ENCODE data around the gene TNFRSF1A. TPM values are rescaled to one million over a fixed set of nuclear protein-coding genes. Genes with fewer than 3 reads are reported as not detected.

The TNFRSF1A gene
- total and polyA plus RNA-seq, 2 of the 13 experiments (the other 11 are each of a cell fraction or from before 2014, with no cell fraction given): 41.5 to 61.2 TPM

- TF ChIP-seq, protein P1, sequence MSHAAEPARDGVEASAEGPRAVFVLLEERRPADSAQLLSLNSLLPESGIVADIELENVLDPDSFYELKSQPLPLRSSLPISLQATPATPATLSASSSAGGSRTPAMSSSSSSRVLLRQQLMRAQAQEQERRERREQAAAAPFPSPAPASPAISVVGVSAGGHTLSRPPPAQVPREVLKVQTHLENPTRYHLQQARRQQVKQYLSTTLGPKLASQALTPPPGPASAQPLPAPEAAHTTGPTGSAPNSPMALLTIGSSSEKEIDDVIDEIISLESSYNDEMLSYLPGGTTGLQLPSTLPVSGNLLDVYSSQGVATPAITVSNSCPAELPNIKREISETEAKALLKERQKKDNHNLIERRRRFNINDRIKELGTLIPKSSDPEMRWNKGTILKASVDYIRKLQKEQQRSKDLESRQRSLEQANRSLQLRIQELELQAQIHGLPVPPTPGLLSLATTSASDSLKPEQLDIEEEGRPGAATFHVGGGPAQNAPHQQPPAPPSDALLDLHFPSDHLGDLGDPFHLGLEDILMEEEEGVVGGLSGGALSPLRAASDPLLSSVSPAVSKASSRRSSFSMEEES (CRISPR knock-in tag; IDR thresholded peaks at IDR 0.05): peak; percentile 98
- TF ChIP-seq ZNF274 (CRISPR knock-in tag; IDR thresholded peaks at IDR 0.05) (peak; percentile 83; the same call in 1 of the 2 replicates), ZNF431 (CRISPR knock-in tag; IDR thresholded peaks at IDR 0.05; ENCODE audit: borderline replicate concordance, low read depth) (peak; percentile 82; the same call in 1 of the 2 replicates), ZNF367 (CRISPR knock-in tag; IDR thresholded peaks at IDR 0.05; ENCODE audit: borderline replicate concordance) (no peak), ETV6 (CRISPR knock-in tag; conservative IDR thresholded peaks at IDR 0.05) (peak; percentile 93), MXD3 (CRISPR knock-in tag; IDR thresholded peaks at IDR 0.05) (peak; percentile 99), MAZ (IDR thresholded peaks at IDR 0.05; ENCODE audit: borderline replicate concordance, low read depth, low read length) (peak; percentile 64; the same call in 1 of the 2 replicates), MAZ (CRISPR knock-in tag; IDR thresholded peaks at IDR 0.05; ENCODE audit: low read depth) (peak; percentile 98), SETDB1 (CRISPR knock-in tag; IDR thresholded peaks at IDR 0.05; ENCODE audit: borderline replicate concordance) (peak; percentile 49; the same call in 1 of the 2 replicates), MAX (IDR thresholded peaks at IDR 0.05) (peak; percentile 97), PHF21A (CRISPR knock-in tag; IDR thresholded peaks at IDR 0.05) (peak; percentile 91), PREB (CRISPR knock-in tag; IDR thresholded peaks at IDR 0.05) (no peak), ZXDC (CRISPR knock-in tag; IDR thresholded peaks at IDR 0.05) (peak; percentile 34; the same call in 1 of the 2 replicates)
- TF ChIP-seq, protein P2, sequence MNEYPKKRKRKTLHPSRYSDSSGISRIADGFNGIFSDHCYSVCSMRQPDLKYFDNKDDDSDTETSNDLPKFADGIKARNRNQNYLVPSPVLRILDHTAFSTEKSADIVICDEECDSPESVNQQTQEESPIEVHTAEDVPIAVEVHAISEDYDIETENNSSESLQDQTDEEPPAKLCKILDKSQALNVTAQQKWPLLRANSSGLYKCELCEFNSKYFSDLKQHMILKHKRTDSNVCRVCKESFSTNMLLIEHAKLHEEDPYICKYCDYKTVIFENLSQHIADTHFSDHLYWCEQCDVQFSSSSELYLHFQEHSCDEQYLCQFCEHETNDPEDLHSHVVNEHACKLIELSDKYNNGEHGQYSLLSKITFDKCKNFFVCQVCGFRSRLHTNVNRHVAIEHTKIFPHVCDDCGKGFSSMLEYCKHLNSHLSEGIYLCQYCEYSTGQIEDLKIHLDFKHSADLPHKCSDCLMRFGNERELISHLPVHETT (CRISPR knock-in tag; conservative IDR thresholded peaks at IDR 0.05): peak; percentile 87; the same call in 1 of the 2 replicates
Measured at GRCh38 chr12:6383572-6384498, 42.0 kb upstream of the TNFRSF1A start, which contains the start of gene LTBR (continued).
